Transverse colon (tissue), 4 donors: Measurements from ENCODE around the gene ST8SIA1. TPM values are rescaled to one million over a fixed set of nuclear protein-coding genes. Genes with fewer than 3 reads are reported as not detected.
"Not testable (repeated sequence)": the region's sequence is repeated elsewhere in the genome, so short reads cannot be mapped to it uniquely, and the experiment has no call there.

Experiments used
- DNase-seq: peaks from one replicate; pipeline ENCODE4 v3.0.0-alpha.2; 2019
- H3K27ac ChIP-seq, 4 donors: fragments of 200-600 bp; sonication (generic); 2 replicates each; pipeline ENCODE4 v1.5.1; 2016 to 2018; ENCODE audit warnings: inconsistent platforms in 4 of 4
- H3K27me3 ChIP-seq: fragments of 200-600 bp; sonication (generic); 2 replicates; pipeline ENCODE4 v1.5.1; 2017; ENCODE audit warnings: inconsistent platforms
- H3K36me3 ChIP-seq, 4 donors: fragments of 200-600 bp; sonication (generic); 2 replicates each; pipeline ENCODE4 v1.5.1; 2017 to 2019; ENCODE audit warnings: inconsistent platforms in 4 of 4
- H3K4me1 ChIP-seq, 4 donors: fragments of 200-600 bp; sonication (generic); 2 replicates each; pipeline ENCODE4 v1.5.1; 2017 to 2020; ENCODE audit warnings: inconsistent platforms in 4 of 4
- H3K4me3 ChIP-seq, 4 donors: fragments of 200-600 bp; sonication (generic); 1 replicate in 1 of 4; 2 replicates in 3 of 4; pipeline versions ENCODE4 v1.5.1 to v1.6.1; 2017 to 2019; ENCODE audit warnings: inconsistent platforms in 4 of 4
- H3K9me3 ChIP-seq, 2 donors: fragments of 200-600 bp; sonication (generic); 2 replicates each; pipeline ENCODE4 v1.5.1; 2017 to 2019; ENCODE audit warnings: inconsistent platforms in 2 of 2
- EP300 ChIP-seq: sonication (generic); formaldehyde crosslinking; IDR thresholded peaks from one replicate; pipeline ENCODE4 v1.6.1; 2017; ENCODE audit warnings: antibody characterized with exemption, low read depth
- POLR2A ChIP-seq: fragments of 450-650 bp; IDR thresholded peaks from one replicate; pipeline ENCODE4 v1.6.1; 2016; ENCODE audit warnings: antibody characterized with exemption, mild to moderate bottlenecking, moderate library complexity
- POLR2AphosphoS5 ChIP-seq, 3 donors: sonication (generic); formaldehyde crosslinking; IDR thresholded peaks; one replicate each; pipeline ENCODE4 v1.6.1; 2016; ENCODE audit warnings: antibody characterized with exemption in 3 of 3
- WGBS, 2 donors: methylation state at CpG; one replicate each; pipeline ENCODE4 v1.1.5; 2018; ENCODE audit warnings: low coverage in 1 of 2; 5-methylcytosine and 5-hydroxymethylcytosine counted together
- in situ Hi-C, 4 donors: fragments of 200-750 bp; cut with MboI; loops; one replicate each; pipeline versions ENCODE4 v1.15.0 to v1.15.1; 2017; ENCODE audit warnings: low sequenced_read_pairs in 3 of 4, low pct_ligation_motif_present in 1 of 4, low pct_unique_long_range_greater_than_20kb in 1 of 4
- intact Hi-C: fragments of 100-400 bp; cut with DNase I; formaldehyde crosslinking; loops from one replicate; pipeline ENCODE4 v1.15.1; 2023; ENCODE audit warnings: low total_unique reads
- total RNA-seq, 4 donors: library from RNA; depleted of rRNA; stranded (reverse); fragments of >200 nt; gene quantifications; one replicate each; pipeline ENCODE4 v1.1.0, GENCODE V29; 2016
- TF ChIP-seq, protein P1 (sequence below), 5 experiments: fragments of 200-600 bp in 3 of 5; fragments of 450-650 bp in 2 of 5; sonication (generic) in 3 of 5; IDR thresholded peaks; 1 replicate in 2 of 5; 2 replicates in 3 of 5; pipeline ENCODE4 v1.5.1; 2016 to 2017; ENCODE audit warnings: antibody characterized with exemption in 5 of 5, inconsistent platforms in 3 of 5, mild to moderate bottlenecking in 2 of 5, moderate library complexity in 1 of 5

ST8SIA1 gene, protein sequence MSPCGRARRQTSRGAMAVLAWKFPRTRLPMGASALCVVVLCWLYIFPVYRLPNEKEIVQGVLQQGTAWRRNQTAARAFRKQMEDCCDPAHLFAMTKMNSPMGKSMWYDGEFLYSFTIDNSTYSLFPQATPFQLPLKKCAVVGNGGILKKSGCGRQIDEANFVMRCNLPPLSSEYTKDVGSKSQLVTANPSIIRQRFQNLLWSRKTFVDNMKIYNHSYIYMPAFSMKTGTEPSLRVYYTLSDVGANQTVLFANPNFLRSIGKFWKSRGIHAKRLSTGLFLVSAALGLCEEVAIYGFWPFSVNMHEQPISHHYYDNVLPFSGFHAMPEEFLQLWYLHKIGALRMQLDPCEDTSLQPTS
- 1 to 10 TPM; 1.4 to 4.5 (median 3.9) TPM for total RNA-seq

DNA sequence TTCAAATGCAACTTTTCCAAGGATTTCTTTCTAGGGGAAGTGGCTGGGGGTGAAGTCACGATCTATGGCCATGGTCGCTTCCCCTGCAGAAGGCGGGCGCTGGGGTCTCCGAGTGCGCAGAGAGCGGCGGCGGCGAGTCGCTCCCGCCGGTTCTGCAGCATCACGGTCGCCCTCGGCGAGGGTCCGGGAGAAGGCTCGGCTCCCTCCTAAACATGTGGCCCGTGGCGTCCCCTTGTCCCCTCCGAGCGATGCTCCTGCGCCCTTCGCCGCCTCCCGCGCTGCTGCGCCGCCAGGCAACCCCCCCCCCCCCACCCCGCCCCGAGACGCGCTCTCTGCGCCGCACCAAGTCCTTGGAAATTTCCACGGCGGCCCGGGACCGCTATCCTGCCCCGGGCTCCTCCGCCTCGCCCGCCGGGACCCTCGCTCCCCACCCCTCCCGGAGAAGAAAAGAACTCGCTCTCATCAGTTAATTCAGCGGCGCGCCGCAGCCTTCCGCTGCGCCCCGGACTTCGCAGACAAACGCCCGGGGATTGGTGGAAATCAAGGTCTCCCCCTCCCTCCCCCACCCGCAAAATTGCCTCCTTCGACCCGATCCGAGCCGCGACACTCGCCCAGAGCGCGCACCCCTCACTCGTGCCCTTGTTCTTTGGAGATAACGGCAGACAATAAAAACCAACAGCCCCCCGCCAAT, at the start of gene ST8SIA1:
Gene ST8SIA1, minus strand, starts transcription at position 298 of the 691 bp plus-strand sequence. CDS start 475 bp downstream, outside the sequence.
- Histone ChIP-seq H3K4me1 (peaks cover 0 to 21% (median 9%) of the 10 kb centered on the region in 4 donors), H3K4me3 (peak within 1 kb of the TSS; percentile 18 to 67 (median 47)), H3K27ac (peak within 1 kb of the TSS; percentile 72 to 76 (median 76)), H3K27me3 (peaks cover 31% of the 10 kb centered on the region), H3K9me3 (no peaks in the 10 kb centered on the region), H3K36me3 (no peaks in the 10 kb centered on the region)
- DNase-seq: peak; percentile 43
- WGBS, 2 donors: 3% methylated on average over 44 of the region's 70 CpGs; no CpG with 5 or more reads in 1 of the 2 donors
- intact Hi-C loops (loop anchor here (5.0 to 10.0 kb wide), 3 partner anchors 110 to 250 kb away; no protein-coding TSS in a partner anchor), in situ Hi-C loops (loop anchor here (10.0 kb wide), 2 partner anchors 230 to 240 kb away; no protein-coding TSS in a partner anchor)
- TF ChIP-seq POLR2A (no peak), POLR2AphosphoS5 (IDR thresholded peaks at IDR 0.05) (no peak), EP300 (no peak)
- TF ChIP-seq, protein P1, sequence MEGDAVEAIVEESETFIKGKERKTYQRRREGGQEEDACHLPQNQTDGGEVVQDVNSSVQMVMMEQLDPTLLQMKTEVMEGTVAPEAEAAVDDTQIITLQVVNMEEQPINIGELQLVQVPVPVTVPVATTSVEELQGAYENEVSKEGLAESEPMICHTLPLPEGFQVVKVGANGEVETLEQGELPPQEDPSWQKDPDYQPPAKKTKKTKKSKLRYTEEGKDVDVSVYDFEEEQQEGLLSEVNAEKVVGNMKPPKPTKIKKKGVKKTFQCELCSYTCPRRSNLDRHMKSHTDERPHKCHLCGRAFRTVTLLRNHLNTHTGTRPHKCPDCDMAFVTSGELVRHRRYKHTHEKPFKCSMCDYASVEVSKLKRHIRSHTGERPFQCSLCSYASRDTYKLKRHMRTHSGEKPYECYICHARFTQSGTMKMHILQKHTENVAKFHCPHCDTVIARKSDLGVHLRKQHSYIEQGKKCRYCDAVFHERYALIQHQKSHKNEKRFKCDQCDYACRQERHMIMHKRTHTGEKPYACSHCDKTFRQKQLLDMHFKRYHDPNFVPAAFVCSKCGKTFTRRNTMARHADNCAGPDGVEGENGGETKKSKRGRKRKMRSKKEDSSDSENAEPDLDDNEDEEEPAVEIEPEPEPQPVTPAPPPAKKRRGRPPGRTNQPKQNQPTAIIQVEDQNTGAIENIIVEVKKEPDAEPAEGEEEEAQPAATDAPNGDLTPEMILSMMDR (IDR thresholded peaks at IDR 0.05): no peak

DNA sequence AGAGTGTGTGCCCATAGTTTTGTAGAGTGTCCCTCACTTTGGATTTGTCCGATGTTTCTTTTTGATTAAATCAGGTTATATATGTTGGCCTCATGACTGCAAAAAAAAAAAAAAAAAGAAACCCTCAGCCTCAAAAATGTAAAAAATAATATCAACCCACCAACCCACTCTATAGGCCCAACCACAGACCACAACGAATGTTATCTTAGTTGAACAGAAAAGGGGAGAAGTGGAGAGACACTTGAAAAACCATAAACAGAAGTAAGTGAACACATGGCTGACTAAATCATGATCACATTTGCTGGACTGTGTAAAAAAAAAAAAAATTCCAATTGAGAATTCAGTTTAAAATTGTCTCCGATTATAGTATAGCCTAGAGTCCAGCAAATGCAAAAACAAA, 45.5 kb upstream of the ST8SIA1 start:
- no peaks in the 10 kb centered on the region for H3K9me3 ChIP-seq
- DNase-seq: no peak
- no peak overlapping the region for H3K4me3 ChIP-seq
- no peak overlapping the region for H3K27ac ChIP-seq
- intact Hi-C loops: no loop called here
- no peaks in the 10 kb centered on the region for H3K27me3 ChIP-seq
- 88 to 93% methylated on average over 3 of the region's 3 CpGs for WGBS, 2 donors
- H3K4me1 ChIP-seq: no peaks in the 10 kb centered on the region
- no peaks in the 10 kb centered on the region for H3K36me3 ChIP-seq
- in situ Hi-C loops: no loop called here
- TF ChIP-seq EP300 (no peak), POLR2A (no peak), POLR2AphosphoS5 (IDR thresholded peaks at IDR 0.05) (no peak)
- TF ChIP-seq, protein P1 (IDR thresholded peaks at IDR 0.05): no peak

DNA sequence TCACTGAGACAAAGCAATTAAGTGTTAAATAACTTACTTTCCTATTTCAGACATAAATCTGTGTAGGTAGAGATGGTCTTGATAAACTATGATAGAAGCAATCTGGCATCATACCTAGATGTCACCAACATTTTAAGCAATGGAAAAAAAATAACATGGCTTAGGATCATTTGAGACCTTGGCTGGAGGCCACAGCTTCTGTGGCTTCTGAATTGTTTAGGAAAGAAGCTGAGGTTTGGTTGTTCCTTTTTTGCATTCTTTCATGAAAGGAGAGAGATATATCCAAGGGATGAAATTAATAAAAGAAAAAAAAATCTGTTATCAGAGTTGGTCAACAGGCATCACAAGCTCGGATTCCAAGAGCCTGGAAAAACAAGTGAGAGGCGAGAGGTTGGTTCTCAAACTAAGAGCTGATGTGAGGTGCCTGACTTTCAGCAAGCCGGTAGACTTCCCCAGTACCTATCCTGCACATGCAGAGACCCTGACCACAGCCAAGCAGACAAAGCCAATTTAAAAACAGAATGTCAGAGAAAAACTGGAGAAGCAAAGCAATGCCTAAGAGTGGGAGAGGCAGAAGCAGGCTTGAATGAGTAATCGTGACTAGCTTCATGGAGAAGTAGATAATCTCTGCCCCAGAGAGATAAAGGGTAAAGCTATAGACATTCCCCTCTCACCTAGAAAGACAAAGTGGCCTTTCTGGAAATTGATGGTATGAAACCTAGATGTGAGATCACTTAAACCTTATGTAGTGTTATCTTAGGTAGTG, 43.4 kb upstream of the ST8SIA1 start:
- Histone ChIP-seq H3K27me3 (no peaks in the 10 kb centered on the region), H3K4me1 (no peaks in the 10 kb centered on the region), H3K9me3 (no peaks in the 10 kb centered on the region), H3K27ac (no peak overlapping the region), H3K36me3 (no peaks in the 10 kb centered on the region), H3K4me3 (no peak overlapping the region)
- no peak for TF ChIP-seq POLR2A
- no peak for TF ChIP-seq POLR2AphosphoS5 (IDR thresholded peaks at IDR 0.05)
- TF ChIP-seq, protein P1 (IDR thresholded peaks at IDR 0.05): no peak
- no peak for DNase-seq
- WGBS, 2 donors: 66 to 75% methylated on average over 3 to 4 of the region's 4 CpGs
- intact Hi-C loops (no loop called here), in situ Hi-C loops (no loop called here)

DNA sequence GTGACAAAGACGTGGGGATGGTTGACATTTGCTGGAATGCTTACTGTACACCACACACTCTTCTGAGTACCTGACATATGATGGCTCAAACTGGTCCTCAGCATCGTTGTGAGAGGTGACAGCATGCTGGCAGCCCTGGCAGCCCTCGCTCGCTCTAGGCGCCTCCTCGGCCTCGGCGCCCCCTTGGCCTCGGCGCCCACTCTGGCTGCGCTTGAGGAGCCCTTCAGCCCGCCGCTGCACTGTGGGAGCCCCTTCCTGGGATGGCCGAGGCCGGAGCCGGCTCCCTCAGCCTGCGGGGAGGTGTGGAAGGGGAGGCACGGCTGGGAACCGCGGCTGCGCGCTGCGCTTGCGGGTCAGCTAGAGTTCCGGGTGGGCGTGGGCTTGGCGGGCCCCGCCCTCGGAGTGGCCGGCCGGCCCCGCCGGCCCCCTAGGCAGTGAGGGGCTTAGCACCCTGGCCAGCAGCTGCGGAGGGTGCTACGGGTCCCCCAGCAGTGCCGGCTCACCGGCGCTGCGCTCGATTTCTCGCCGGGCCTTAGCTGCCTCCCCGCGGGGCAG, 42.2 kb upstream of the ST8SIA1 start:
- H3K4me1 ChIP-seq, intact Hi-C loops, DNase-seq, H3K27ac ChIP-seq, H3K4me3 ChIP-seq, in situ Hi-C loops, H3K27me3 ChIP-seq, H3K36me3 ChIP-seq, H3K9me3 ChIP-seq: not testable (repeated sequence)
- WGBS, 2 donors: 95 to 100% methylated on average over 1 to 29 of the region's 44 CpGs
